ENCODE measurements around the gene JAKMIP1. TPM values are rescaled to one million over a fixed set of nuclear protein-coding genes. Genes with fewer than 3 reads are reported as not detected.
"Not testable (repeated sequence)": the region's sequence is repeated elsewhere in the genome, so short reads cannot be mapped to it uniquely, and the experiment has no call there.

JAKMIP1 gene
- polyA plus RNA-seq, 12 donors, result 0.09 to 0.17 (median 0.14) TPM; not detected in 9

DNA sequence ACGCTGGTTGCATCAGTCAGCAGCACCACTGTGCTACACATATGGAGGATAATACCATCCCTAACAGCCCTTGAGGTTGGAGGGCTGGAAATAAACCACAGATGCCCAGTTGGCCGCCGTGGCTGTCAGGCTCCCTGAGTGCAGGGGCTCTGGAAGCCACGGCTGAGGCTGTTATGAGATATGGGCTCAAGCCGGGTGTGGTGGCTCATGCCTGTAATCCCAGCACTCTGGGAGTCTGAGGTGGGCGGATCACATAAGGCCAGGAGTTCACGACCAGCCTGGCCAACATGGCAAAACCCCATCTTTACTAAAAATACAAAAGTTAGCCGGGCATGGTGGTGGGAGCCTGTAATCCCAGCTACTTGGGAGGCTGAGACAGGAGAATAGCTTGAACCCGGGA, 207.0 kb downstream of the JAKMIP1 start:
- DNase-seq, result not testable (repeated sequence)

DNA sequence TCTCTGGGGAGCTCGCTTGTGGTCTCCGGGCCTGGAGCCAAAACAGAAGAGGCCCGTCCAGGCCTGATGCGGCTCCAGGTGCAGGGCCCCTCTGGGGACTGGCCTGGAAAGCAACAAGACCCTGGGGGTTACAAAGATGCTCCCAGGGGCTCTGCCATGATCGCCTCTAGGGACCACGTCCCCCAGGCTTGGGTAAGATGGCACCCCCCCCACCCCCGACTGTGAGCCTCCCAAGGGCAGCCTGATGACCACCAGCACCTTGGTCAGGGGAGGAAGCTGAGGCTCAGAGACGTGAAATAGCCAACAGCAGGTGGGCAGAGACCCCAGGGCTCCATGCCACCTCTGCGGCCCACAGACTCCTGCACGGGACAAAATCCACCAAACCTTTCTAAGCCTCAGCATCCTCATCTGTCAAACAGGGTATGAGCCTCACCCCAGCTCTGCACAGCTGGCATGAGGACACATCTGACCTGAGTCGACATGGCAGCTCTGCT, 207.5 kb downstream of the JAKMIP1 start:
- DNase-seq, result no peak

DNA sequence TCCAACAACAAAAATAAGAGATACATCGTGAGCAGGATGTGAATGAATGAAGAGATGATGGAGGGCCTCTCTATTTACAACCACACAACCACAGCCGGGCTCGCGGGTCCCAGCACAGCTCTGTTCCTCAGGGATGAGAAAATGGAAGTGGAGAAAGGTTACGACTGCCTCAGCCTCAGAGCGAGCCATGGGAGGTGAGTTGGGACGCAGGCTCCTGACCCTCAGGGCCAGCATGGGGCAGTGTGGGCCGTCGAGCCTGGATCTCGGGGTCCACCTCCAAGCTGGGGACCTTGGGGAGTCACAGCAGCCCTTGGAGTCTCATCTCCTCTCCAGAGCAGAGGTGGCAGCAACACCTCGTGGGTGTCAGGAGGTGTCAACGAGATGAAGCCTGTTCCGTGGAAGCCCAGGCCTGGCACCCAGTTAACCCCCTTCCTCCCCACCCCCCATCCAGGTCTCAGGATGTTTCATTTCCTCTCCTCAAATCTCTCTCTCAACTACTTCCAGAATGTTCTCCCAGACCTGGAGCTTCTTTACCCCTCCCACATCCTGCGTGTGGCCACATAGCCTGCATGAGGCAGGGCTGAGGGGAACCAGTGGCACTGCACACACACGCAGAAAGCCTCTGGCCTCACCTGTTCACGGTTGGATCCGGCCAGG, 208.1 kb downstream of the JAKMIP1 start:
- no peak for DNase-seq

- DNase-seq, result no peak
Measured at GRCh38 chr4:5991405-5991804, 208.9 kb downstream of the JAKMIP1 start.

DNA sequence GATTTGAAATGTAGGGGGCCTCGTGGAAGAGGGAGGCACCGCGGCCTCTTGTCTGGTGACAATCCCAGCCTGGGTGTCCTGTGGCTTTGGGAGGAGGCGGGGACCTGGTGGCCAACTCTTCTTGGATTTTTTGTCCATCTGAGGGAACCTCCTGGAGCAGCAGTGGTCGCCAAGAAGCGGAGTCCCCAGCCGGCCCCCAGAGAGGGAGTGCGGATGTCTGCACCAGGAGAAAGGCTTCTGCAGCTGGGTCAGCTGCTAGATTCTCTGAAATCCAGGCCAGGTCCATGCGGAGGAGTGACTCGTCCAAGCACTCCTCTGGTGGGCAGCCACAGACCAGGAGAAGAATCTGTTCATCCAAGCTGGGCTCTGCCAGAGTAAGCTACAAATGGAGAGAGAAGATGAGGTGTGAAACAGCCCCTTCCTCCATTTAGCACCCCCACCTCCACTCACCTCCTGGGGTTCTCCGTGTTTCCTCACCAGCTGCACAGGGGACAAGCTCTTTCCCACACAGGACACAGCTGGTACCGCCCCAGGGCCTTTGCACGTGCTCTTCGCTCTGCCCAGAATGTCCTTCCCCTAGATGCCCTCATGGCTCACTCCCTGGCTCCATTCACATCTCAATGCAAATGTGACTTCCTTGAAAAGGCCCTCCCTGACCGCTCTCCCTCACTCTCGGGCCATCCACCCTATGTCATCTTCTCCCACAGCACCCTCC, 209.7 kb downstream of the JAKMIP1 start:
- DNase-seq, result no peak

DNA sequence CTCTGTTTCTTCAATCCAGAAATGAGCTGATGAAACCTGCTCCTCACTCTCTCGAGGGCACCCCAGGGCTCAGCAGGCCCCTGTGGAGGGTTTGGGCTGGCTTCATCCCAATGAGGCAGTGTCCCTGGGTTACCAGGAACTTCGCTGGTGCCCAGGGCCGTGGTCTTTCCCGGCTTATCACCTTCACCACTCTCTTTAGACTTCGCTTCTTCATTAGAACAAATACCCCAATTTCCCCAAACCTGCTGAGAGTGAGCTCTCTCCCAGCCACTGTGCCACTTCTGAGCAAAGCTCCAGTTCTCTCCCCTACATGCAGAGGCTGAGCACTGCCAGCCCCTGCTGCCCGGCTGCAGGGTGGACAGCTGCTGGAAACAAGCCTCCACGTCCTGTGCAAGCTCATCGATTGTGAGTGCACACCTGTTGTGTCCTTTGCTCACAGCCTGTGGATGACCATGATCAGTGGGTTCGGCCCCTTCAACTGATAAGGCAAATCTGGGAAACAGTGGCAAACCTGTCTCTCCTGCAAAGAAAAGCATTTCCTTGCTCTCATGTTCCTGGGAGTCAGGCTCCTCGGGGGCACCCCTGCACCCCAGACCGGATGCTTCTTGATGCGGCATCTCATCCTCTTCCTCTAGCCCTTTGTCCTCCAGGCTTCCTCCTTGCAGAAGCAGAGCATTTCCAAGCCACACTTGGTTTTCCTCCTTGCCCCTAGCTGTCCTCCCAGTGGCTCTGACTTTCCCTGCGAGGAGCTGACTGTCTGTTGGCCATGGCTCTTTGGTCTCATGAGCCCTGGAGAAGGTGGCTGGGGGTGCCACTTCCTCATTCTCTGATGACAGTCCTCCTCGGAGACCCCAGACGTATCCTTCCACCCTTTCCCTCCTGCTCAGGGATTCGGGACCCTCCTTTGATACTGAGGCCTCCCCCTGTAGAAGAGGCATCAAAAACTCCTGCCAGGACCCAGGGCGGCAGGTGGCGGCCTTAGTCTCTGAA, 210.8 kb downstream of the JAKMIP1 start:
- DNase-seq, result no peak

DNA sequence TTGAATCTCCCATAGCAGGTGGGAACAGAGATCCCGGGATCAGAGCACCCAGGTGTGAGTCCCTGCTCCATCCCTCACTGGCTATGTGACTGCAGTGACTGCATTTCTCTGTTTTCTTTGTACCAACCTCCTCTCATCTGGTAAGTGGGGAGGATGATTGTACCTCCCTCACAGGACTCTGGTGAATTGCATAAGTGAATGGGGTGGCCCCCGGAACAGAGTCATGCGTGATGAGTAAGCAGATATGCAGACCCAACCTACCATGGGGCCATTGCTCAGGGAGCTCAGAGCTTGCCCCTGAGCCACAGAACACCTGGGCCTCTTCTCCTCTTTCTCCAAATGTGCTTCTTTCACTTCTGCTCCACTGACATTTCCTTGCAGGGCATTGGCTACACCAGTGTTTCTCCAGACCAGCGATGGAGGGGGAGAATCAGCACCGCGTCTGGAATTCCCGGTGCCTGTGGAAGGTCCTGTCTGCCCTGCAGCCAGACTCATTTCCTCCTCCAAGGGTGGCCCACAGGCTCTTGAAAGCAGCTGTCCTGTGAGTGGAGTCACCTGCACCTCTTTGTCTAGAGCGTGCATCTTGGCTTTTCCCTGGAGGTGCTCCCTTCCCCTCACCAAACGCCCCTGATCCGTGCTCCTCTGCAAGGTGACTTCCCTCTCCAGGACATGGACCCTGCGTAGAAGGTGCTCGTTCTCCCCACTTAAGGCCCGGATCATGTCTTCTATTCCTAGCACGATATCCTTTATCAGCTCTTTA, 212.1 kb downstream of the JAKMIP1 start:
- no peak for DNase-seq

DNA sequence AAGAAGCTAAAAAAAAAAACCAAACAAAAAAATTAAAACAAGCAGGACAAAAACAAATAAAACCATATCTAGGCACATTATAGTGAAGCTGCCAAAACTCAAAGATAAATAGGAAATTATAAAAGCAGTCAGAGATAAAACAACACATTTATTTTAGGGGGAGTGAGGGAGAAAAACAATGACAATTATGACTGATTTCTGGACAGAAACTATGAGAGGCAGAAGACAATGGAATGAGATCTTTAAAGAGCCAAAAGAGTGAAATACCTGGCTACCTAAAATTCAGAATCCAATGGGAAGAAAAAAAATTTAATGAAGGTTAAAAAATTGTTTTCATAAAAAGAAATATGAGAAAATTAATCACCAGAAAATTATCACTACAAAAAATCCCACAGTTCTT, 215.5 kb downstream of the JAKMIP1 start:
- no peak for DNase-seq

DNA sequence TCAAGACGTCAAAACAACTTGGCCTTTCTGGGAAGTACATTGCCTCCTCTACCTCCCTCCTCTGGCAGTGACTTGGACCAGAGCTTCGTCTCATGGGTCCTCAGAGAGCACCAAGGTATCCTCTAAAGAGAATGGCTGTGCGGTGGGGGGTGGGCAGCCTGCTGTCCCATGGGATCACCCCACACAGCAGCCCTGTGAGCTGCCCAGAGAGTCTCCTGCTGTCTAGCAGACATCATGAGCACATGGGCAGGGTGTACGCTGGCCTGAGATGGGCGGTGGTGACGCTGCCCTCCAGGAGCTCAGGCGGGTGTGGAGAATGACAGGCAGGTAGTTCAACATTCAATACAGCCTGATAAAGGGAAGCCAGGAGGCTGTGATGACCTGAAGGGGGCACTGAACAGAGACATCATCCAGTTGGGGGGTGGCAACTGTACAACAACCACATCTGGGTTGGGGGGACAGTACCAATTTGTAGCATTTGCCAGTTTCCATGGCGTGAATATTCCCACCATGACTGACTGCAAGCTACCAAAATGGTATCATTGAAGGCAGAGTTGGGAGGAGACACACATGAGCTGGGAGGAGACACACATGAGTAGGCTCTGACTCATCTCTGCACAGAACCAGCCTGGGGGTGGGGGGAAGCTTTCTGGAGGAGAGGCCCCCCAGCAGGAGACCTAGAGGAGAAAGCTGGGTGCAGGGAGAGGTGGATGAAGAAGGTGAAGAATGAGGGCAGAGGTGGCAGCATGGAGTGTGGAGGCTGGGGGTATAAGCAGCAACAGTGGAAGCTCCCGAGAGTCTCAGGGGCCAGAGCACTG, 218.0 kb downstream of the JAKMIP1 start:
- DNase-seq, result no peak

- no peak for DNase-seq
Measured at GRCh38 chr4:5980436-5981155, 219.8 kb downstream of the JAKMIP1 start.

GRCh38 chr4:5979981-5980380, 220.4 kb downstream of the JAKMIP1 start:
- DNase-seq, result no peak

- no peak for DNase-seq
Measured at GRCh38 chr4:5976921-5977320, 223.4 kb downstream of the JAKMIP1 start.

- DNase-seq, result no peak
Measured at GRCh38 chr4:5976431-5976830, 223.9 kb downstream of the JAKMIP1 start.

Other genes with a start within 250 kb of the JAKMIP1 start
- under 1 TPM in 3 of 12 donors, not detected in 9; 0.01 to 0.03 (median 0.01) TPM for gene C4orf50, start 182.1 kb downstream of the JAKMIP1 start, polyA plus RNA-seq (ENCODE audit: insufficient read length in 12 of 12)
- gene WFS1, start 69.3 kb upstream of the JAKMIP1 start, polyA plus RNA-seq (ENCODE audit: insufficient read length in 12 of 12), result 10 to 100 TPM in 11 of 12 donors, not detected in 1; 15.4 to 31.7 (median 19.8) TPM

Measured in muscle of arm (tissue), 12 donors.